GM18868 (cell line): ENCODE results near the gene TNFAIP2.

Experiments
- ATAC-seq: cut with Tn5 transposase; IDR thresholded peaks from one replicate; pipeline ENCODE4 v1.9.1; 2021; ENCODE audit warnings: mild to moderate bottlenecking, moderate library complexity; ENCODE audit not compliant: unreplicated experiment

TNFAIP2 gene

GRCh38 chr14:103133210-103134140 lies 10.2 kb downstream of the TNFAIP2 start:
- ATAC-seq = no peak

GRCh38 chr14:103134405-103134804 lies 11.1 kb downstream of the TNFAIP2 start:
- no peak for ATAC-seq

- ATAC-seq = no peak
Measured at GRCh38 chr14:103134919-103135318, 11.7 kb downstream of the TNFAIP2 start.

GRCh38 chr14:103135333-103136260 lies 12.3 kb downstream of the TNFAIP2 start:
- ATAC-seq = no peak

- ATAC-seq = no peak
Measured at GRCh38 chr14:103136388-103137271, 13.4 kb downstream of the TNFAIP2 start.

GRCh38 chr14:103137689-103138300 lies 14.5 kb downstream of the TNFAIP2 start:
- no peak for ATAC-seq

GRCh38 chr14:103138301-103139131 lies 15.3 kb downstream of the TNFAIP2 start:
- ATAC-seq = no peak

GRCh38 chr14:103139132-103140025 lies 16.1 kb downstream of the TNFAIP2 start:
- no peak for ATAC-seq

GRCh38 chr14:103140316-103141109 lies 17.3 kb downstream of the TNFAIP2 start:
- ATAC-seq = peak; percentile 85

GRCh38 chr14:103141117-103141796 lies 18.0 kb downstream of the TNFAIP2 start:
- peak; percentile 19 for ATAC-seq

GRCh38 chr14:103142026-103142425 lies 18.8 kb downstream of the TNFAIP2 start:
- no peak for ATAC-seq

GRCh38 chr14:103142721-103143302 lies 19.6 kb downstream of the TNFAIP2 start:
- ATAC-seq = no peak

GRCh38 chr14:103143506-103143905 lies 20.2 kb downstream of the TNFAIP2 start:
- ATAC-seq = no peak

- no peak for ATAC-seq
Measured at GRCh38 chr14:103144085-103144484, 20.8 kb downstream of the TNFAIP2 start.

GRCh38 chr14:103146141-103146709 lies 23.0 kb downstream of the TNFAIP2 start:
- ATAC-seq = no peak
